ENCODE results near the gene SLN. TPM values are rescaled to one million over a fixed set of nuclear protein-coding genes. Genes with fewer than 3 reads are reported as not detected.

The SLN gene
- total RNA-seq, 1 experiment from 2014 or later = not detected

- no peak for ATAC-seq
- Histone ChIP-seq H3K9me2 (ENCODE audit: insufficient read depth) (0 out of 2 replicates have a peak, but pooled peaks cover 3% of the 10 kb centered on the region), H3K27ac (ENCODE audit: low read depth, low read length) (no peak overlapping the region), H3K9me3 (ENCODE audit: control insufficient read depth in 1 of 2, insufficient read depth in 1 of 2, low read depth in 1 of 2, low read length in 2 of 2) (no peaks in the 10 kb centered on the region), H3K79me2 (ENCODE audit: insufficient read depth, low read length) (no peaks in the 10 kb centered on the region), H3K9ac (ENCODE audit: low read length) (no peak overlapping the region), H3K4me3 (replicated peaks in 1 of 2; ENCODE audit: low read depth in 1 of 2, low read length in 2 of 2) (no peak overlapping the region), H3K36me3 (ENCODE audit: control insufficient read depth in 1 of 2, insufficient read depth in 2 of 2, low read length in 2 of 2) (no peaks in the 10 kb centered on the region), H3K27me3 (ENCODE audit: insufficient read depth, low read length) (no peaks in the 10 kb centered on the region), H4K20me1 (ENCODE audit: insufficient read depth) (no peaks in the 10 kb centered on the region), H3K4me1 (ENCODE audit: control insufficient read depth in 1 of 2, insufficient read depth in 2 of 2, low read length in 2 of 2) (no peaks in the 10 kb centered on the region), H3K4me2 (ENCODE audit: low read length) (no peak overlapping the region), H2AFZ (ENCODE audit: low read depth, low read length, poor library complexity, severe bottlenecking) (no peak overlapping the region)
- TF ChIP-seq SRF (IDR thresholded peaks at IDR 0.05; ENCODE audit: low read depth) = no peak
- no peak for TF ChIP-seq JUND (IDR thresholded peaks at IDR 0.05)
- no peak for TF ChIP-seq RAD21 (IDR thresholded peaks at IDR 0.05; ENCODE audit: low read depth)
- no peak for TF ChIP-seq ELF1 (IDR thresholded peaks at IDR 0.05; ENCODE audit: borderline replicate concordance, low read depth)
- TF ChIP-seq SP1 (IDR thresholded peaks at IDR 0.05; ENCODE audit: low read depth) = no peak
- no peak for TF ChIP-seq YY1 (IDR thresholded peaks at IDR 0.05; ENCODE audit: extremely low read depth, insufficient replicate concordance, low read depth, low read length)
- TF ChIP-seq ZFX (IDR thresholded peaks at IDR 0.05) = no peak
- no peak for TF ChIP-seq ZBTB33 (IDR thresholded peaks at IDR 0.05; ENCODE audit: extremely low read depth, insufficient replicate concordance, low read length)
- no peak for TF ChIP-seq CEBPB (IDR thresholded peaks at IDR 0.05; ENCODE audit: low read depth)
- TF ChIP-seq FOSL1 (IDR thresholded peaks at IDR 0.05; ENCODE audit: low read depth) = no peak
- TF ChIP-seq POLR2A (IDR thresholded peaks at IDR 0.05; ENCODE audit: borderline replicate concordance, extremely low read depth, insufficient read depth, insufficient read length) = no peak
- no peak for TF ChIP-seq EGR1 (IDR thresholded peaks at IDR 0.05; ENCODE audit: low read depth)
- no peak for TF ChIP-seq MAX (IDR thresholded peaks at IDR 0.05)
- no peak for TF ChIP-seq SIN3A (IDR thresholded peaks at IDR 0.05; ENCODE audit: low read depth)
- no peak for TF ChIP-seq EZH2 (IDR thresholded peaks at IDR 0.05)
- TF ChIP-seq TCF7L2 (IDR thresholded peaks at IDR 0.05; ENCODE audit: borderline replicate concordance, extremely low read depth, insufficient read depth, insufficient read length) = no peak
- TF ChIP-seq CBX3 (IDR thresholded peaks at IDR 0.05; ENCODE audit: low read depth) = no peak
- TF ChIP-seq, protein P1, sequence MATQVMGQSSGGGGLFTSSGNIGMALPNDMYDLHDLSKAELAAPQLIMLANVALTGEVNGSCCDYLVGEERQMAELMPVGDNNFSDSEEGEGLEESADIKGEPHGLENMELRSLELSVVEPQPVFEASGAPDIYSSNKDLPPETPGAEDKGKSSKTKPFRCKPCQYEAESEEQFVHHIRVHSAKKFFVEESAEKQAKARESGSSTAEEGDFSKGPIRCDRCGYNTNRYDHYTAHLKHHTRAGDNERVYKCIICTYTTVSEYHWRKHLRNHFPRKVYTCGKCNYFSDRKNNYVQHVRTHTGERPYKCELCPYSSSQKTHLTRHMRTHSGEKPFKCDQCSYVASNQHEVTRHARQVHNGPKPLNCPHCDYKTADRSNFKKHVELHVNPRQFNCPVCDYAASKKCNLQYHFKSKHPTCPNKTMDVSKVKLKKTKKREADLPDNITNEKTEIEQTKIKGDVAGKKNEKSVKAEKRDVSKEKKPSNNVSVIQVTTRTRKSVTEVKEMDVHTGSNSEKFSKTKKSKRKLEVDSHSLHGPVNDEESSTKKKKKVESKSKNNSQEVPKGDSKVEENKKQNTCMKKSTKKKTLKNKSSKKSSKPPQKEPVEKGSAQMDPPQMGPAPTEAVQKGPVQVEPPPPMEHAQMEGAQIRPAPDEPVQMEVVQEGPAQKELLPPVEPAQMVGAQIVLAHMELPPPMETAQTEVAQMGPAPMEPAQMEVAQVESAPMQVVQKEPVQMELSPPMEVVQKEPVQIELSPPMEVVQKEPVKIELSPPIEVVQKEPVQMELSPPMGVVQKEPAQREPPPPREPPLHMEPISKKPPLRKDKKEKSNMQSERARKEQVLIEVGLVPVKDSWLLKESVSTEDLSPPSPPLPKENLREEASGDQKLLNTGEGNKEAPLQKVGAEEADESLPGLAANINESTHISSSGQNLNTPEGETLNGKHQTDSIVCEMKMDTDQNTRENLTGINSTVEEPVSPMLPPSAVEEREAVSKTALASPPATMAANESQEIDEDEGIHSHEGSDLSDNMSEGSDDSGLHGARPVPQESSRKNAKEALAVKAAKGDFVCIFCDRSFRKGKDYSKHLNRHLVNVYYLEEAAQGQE (IDR thresholded peaks at IDR 0.05; ENCODE audit: low read depth) = no peak
- no peak for TF ChIP-seq ATF3 (IDR thresholded peaks at IDR 0.05)
- ChIA-PET CTCF (no interaction called here), POLR2A (no interaction called here), RAD21 (ENCODE audit: low non-redundant PET in 1 of 2, low total read pairs in 2 of 2, uncharacterized antibody in 2 of 2, unreplicated experiment in 2 of 2) (no interaction called here)
- BruUV-seq (replicated peaks) = no TSS peak
- DNase-seq (ENCODE audit: low read depth, low spot score) = no peak
- intact Hi-C loops (cut with micrococcal nuclease) = no loop called here
These were observed 20.3 kb upstream of the SLN start for GRCh38 chr11:107731941-107732688.

Measured in HCT116 (cell line).